GM21576 (cell line): ENCODE data around the gene PKD1.

Source experiments
- ATAC-seq: cut with Tn5 transposase; IDR thresholded peaks from one replicate; pipeline ENCODE4 v1.9.1; 2021; ENCODE audit warnings: mild to moderate bottlenecking, moderate library complexity; ENCODE audit not compliant: unreplicated experiment

The PKD1 gene

GRCh38 chr16:2090777-2091546, 44.7 kb downstream of the PKD1 start:
- ATAC-seq, result no peak

DNA sequence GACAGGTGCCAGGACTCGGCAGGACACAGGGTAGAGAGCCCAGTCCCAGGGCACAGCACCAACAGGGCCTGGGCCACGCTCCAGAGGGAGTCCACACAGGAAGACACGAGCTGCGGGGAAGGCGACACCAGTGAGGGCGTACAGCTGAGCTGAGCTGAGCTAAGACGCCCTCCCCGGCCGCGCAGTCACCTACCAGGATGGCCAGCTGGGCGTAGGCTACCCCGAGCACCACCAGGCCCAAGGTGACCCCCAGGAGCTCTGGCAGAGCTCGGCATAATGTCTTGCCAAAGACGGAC, 45.3 kb downstream of the PKD1 start:
- no peak for ATAC-seq

DNA sequence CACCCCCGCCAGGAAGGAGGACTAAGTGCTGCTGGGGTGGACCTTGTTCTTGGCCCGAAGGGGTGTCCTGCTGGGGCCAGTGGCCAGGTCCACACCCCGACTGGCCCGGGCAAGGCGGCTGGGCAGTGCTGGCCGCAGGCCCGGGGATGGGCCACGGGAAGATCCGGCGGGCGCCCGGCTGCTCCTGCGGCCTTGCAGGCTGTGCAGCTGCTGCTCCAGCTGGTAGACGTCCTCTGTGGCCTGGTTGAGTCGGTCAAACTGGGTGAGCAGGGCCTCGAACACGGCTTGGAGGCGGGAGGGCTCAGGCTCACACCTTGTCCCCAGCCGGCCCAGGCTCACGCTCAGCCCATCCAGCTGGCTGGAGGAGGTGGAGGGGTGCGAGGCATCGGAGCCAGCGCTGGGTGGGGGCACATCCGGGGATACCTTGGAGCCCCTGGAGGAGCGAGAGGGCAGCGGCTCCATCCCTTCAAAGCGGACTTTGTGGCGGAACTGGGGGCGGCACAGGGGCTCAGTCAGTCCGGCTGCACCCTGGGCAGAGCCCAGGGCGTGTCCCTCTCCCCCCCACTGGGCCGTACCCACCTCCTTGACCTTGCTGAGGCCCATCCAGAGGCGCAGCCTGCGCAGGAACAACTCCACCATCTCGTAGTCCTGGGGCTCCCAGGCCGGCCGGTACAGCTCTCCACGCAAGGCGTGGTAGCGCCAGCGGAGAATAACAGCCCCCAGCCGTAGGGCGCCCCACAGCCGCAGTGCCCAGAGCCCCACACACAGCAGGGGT, 45.8 kb downstream of the PKD1 start:
- no peak for ATAC-seq

- no peak for ATAC-seq
These were observed 46.8 kb downstream of the PKD1 start for GRCh38 chr16:2088759-2089358.

DNA sequence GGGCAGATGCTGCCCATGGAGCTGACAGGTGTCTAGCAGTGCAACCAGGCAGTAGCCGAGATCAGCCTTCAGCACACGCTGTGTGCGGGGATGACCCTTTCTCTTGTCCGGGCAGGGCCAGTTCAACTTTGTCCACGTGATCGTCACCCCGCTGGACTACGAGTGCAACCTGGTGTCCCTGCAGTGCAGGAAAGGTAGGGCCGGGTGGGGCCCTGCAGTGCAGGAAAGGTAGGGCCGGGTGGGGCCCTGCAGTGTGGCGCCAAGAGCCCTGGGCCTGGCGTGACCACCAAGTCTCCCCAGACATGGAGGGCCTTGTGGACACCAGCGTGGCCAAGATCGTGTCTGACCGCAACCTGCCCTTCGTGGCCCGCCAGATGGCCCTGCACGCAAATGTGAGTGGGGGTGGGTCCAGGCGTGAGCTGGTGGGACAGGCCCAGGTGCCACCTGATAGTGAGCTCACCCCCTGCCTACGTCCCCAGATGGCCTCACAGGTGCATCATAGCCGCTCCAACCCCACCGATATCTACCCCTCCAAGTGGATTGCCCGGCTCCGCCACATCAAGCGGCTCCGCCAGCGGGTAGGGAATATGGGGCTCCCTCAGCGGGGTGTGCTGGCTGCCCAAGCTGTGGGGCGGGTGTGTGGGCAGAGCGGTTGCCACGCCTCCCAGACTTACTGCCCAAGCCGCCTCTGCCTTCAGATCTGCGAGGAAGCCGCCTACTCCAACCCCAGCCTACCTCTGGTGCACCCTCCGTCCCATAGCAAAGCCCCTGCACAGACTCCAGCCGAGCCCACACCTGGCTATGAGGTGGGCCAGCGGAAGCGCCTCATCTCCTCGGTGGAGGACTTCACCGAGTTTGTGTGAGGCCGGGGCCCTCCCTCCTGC, 47.7 kb downstream of the PKD1 start:
- ATAC-seq, result no peak

DNA sequence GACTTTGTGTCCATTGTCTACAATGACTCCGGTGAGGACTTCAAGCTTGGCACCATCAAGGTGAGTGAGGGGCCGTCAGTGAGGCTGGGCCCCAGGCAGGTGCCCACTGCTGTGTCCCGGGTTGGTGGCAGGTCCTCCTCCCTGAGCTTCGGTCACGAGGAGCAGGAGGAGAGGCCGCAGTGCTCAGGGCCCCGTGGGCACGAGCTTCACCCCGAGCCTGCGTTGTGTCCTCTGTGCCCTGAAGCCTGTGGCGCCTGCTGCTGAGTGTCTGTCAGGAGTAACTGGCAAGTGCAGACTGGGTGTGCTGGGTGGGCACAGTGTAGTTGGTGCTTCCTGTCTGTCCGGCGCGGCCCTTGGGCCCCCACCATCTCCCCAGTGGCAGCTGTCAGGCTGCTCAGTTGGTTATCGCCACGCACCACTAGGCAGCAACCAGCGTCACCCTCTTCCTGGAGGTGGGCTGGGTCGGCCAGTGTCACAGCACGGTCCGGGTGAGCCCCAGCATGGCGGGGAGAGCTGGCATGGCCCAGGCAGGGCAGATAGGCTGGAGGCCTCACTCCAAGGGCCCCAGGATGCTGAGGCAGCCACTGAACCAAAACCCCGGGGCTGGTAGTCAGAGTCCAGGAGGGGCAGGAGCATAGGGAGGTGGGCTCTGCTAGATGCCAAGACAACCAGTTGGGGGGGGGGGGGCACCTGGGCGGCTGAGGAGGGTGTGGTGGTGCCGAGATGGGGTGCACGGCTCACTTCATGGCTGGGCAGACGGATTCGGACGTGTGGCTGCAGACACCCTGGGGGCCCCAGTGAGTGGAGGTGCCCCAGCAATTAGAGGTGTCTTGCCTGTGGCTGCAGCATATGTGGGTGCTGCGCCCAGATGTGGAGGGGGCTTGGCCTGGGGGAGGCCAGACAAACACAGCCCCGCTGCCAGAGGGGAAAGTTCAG, 48.6 kb downstream of the PKD1 start:
- ATAC-seq, result no peak

GRCh38 chr16:2086106-2086742, 49.5 kb downstream of the PKD1 start:
- ATAC-seq, result no peak

DNA sequence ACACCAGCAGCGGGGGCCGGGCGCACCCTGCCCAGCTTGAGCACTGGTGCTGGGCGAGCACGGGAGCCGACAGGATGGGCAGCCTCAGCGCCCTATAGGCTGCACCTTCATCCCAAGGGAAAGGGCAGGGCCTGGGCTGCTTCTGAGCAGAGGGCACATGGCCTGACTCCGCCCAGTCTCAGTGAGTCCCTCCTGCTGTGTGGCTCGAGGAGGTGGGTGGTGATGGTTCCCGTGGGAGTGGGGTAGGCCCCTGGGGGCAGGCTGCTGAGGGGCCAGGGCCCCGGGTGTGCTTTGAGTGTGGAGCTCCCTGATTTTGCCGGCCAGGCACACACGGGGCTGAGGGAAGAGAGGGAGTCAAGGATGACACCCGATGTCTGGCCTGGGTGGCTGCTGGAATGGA, 50.0 kb downstream of the PKD1 start:
- ATAC-seq, result no peak

DNA sequence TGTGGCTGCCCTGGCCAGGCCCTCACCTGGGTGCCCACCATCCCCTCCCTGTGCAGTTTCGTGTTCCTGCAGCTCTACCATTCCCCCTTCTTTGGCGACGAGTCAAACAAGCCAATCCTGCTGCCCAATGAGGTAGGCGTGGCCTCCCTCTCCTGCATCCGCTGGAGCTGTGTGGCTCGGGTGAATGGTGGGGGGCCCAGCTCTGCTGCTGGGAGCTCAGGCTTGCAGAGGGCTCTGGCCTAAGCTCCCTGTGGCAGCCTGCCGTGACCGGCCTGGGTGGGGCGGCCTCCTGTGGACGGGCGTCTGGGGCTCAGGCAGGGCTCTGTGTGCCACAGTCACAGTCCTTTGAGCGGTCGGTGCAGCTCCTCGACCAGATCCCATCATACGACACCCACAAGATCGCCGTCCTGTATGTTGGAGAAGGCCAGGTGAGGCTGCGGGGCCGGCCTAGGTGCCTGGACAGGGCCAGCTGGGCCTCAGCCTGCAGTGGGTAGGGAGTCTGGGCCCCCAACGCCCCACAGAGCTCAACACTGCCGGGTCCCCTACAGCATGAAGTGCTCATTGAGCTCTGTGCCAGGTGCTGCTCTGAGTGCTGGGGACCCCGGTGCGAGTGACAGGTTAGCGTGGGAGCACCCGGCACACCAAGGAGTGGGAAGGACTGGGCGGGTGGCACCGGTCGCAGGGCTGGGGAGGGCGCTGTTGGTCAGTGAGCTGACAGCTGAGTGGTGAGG, 50.6 kb downstream of the PKD1 start:
- no peak for ATAC-seq

GRCh38 chr16:2083876-2084780, 51.6 kb downstream of the PKD1 start:
- ATAC-seq, result no peak

GRCh38 chr16:2083409-2083808, 52.3 kb downstream of the PKD1 start:
- ATAC-seq, result no peak

DNA sequence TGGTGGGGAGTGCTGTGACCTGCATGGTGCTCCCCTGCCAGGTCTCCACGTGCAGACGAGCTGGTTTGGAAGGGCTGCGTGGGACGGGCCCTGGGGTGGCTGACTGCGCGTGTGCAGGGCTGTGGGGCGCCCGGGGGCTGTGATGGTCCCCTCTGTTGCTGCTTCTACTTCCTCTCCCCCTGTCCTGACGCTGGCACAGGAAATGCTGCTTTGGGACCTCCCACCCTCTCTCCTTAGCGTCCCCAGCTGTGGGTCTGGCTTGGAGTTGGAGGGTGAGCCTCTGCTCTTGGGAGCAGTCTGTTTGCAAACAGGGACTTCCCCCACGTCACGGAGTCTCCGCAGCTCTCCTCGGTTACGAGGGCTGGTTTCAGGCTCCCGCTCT, 52.7 kb downstream of the PKD1 start:
- ATAC-seq, result no peak

- no peak for ATAC-seq
These were observed 53.3 kb downstream of the PKD1 start for GRCh38 chr16:2082171-2082982.

DNA sequence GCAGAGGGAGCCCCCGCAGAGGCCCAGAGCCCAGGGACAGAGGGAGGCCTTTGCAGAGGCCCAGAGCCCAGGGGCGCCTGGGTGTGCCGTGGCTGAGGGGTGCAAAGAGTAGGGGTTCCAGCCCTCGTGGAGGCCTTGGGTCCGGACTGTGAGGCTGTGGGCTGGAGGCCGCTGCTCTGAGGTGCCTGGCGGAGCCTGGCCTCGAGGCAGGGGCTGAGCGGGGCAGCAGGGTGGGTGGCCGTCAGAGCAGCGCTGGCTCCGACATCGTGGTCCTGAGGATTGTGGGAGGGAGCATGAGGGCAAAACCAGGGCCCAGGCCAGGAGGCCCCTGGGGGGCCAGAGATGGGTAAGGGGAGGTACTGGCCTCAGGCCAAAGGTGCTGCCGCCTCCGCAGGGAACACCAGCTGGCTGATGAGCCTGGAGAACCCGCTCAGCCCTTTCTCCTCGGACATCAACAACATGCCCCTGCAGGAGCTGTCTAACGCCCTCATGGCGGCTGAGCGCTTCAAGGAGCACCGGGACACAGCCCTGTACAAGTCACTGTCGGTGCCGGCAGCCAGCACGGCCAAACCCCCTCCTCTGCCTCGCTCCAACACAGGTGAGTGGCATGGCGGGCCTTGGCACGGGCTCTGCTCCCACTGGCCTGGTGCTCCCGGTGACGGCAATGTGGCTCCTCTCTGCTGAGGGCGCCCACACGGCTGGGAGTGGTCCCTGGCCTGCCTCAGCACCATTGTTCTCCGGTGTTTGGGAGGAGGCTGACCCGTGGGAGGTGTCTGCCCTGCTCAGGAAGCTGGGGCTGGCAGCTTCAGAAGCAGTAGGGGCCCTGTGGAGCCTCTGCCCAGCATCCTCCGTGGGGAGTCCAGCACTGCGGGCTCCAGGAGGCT, 54.3 kb downstream of the PKD1 start:
- no peak for ATAC-seq

- no peak for ATAC-seq
These were observed 55.7 kb downstream of the PKD1 start for GRCh38 chr16:2079991-2080390.

DNA sequence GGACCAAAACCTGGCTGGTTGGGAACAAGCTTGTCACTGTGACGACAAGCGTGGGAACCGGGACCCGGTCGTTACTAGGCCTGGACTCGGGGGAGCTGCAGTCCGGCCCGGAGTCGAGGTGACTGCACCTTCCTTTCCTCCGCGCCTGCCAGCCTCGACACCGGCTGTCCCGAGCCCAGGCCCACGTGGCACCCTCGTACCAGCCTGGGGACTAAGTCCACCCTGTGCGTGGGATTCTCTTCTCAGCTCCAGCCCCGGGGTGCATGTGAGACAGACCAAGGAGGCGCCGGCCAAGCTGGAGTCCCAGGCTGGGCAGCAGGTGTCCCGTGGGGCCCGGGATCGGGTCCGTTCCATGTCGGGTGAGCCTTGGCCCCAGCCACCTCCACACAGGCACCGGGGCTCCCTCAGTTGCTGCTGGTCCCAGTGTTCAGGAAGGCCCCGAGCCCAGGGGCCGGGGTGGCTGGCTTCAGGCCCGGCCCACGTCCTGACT, 56.3 kb downstream of the PKD1 start:
- no peak for ATAC-seq
